ENCODE data around the gene CORO1C. TPM values are rescaled to one million over a fixed set of nuclear protein-coding genes. Genes with fewer than 3 reads are reported as not detected.

The CORO1C gene
- total RNA-seq, 4 donors from 2014 or later: 221 to 441 (median 315) TPM

DNA sequence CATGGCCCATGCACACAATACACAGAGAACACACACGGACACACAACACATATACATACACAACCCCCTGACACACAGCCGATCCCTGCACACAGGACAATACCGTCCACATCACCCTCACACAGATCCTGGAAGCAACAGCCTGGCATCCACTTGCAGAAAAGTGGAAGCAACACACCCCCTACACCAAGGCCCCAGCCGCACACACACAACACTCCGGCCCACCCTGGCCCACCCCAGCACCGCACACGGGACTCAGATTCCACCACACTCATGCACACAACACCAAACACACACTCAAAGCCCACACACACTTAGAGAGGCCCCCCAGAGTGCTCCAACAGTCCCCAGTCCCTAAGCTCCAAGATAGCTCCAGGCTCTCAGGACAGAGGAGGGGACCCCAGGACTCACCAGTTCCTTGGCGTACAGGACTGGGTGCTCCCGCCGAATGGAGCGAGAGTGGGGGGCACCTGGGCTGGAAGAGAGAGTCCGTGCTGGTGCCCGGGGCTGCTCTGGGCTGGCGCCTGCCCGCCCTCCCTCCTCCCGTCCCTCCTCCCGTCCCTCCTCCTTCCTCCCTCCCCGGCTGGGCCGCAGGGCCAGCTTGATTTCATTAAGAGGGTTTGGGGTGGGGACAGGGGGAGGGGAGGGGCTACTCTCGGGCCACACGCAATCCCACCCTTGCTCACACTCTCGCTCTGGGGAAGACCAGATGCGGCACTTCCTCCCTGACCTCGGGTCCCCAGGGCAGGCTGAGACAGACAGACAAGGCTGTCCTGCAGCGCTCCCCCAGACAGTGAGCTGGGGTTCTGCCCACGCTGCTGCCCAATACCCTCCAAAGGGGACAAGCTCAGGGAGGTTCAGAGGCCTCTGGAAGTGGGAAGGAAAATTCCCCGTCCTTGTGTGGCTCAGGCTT lies 133.5 kb downstream of the CORO1C start, which contains the start of gene TMEM119:
TMEM119 (minus strand) TSS at position 526 of the 913 bp plus-strand sequence. CDS start 5,701 bp downstream, outside the sequence.
- intact Hi-C loops (cut with DNase I): no loop called here
- H3K27ac ChIP-seq (replicated peaks in 1 of 4): no peak within 1 kb of the TSS
- peaks cover 0 to 9% (median 0%) of the 10 kb centered on the region in 4 donors for H3K27me3 ChIP-seq
- no peak for DNase-seq (ENCODE audit: extremely low spot score)
- no peaks in the 10 kb centered on the region for H3K36me3 ChIP-seq
- no peak for TF ChIP-seq POLR2A (IDR thresholded peaks at IDR 0.05; ENCODE audit: low read depth)
- no peak for TF ChIP-seq POLR2AphosphoS5 (IDR thresholded peaks at IDR 0.05)
- TF ChIP-seq, protein P1, sequence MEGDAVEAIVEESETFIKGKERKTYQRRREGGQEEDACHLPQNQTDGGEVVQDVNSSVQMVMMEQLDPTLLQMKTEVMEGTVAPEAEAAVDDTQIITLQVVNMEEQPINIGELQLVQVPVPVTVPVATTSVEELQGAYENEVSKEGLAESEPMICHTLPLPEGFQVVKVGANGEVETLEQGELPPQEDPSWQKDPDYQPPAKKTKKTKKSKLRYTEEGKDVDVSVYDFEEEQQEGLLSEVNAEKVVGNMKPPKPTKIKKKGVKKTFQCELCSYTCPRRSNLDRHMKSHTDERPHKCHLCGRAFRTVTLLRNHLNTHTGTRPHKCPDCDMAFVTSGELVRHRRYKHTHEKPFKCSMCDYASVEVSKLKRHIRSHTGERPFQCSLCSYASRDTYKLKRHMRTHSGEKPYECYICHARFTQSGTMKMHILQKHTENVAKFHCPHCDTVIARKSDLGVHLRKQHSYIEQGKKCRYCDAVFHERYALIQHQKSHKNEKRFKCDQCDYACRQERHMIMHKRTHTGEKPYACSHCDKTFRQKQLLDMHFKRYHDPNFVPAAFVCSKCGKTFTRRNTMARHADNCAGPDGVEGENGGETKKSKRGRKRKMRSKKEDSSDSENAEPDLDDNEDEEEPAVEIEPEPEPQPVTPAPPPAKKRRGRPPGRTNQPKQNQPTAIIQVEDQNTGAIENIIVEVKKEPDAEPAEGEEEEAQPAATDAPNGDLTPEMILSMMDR (IDR thresholded peaks at IDR 0.05): no peak
- TF ChIP-seq EP300 (IDR thresholded peaks at IDR 0.05): no peak
- peaks cover 0 to 11% (median 2%) of the 10 kb centered on the region in 4 donors for H3K4me1 ChIP-seq
- 31% methylated on average over 18 of the region's 27 CpGs for WGBS
- peak within 1 kb of the TSS; percentile 23 to 49 (median 36) for H3K4me3 ChIP-seq
- no peaks in the 10 kb centered on the region for H3K9me3 ChIP-seq

DNA sequence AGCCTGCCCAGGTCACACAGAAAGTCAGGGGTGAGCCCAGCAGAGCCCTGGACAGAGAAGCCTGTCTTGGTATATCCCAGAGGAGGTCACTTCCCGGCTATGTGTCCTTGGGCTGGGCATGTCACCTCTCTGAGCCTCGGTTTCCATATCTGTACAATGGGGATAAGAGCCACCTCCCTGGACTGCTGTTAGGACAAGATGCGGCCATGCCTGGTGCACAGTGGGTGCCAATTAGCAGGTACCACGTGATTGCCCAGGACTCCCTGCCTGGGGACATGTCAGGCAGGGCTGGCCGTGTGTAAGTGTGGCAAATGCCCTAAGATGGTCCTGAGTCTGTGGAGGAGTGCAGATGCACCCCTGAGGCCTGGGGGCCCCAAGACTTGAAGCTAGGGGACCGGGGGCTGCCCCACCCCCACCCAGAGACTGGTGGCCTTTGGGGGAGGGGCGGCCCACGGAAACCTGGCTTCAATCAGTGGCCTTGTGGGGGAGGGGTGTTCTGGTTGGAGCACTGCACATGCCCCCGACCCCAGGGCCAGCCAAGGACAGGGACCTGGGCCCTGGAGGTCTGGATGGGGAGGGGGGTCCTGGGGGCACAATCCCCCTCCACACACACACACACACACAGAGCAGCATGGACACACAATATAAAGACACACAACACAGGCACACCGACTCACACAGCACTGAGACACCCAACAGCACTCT lies 134.3 kb downstream of the CORO1C start:
- WGBS: 66% methylated on average over 6 of the region's 10 CpGs
- Histone ChIP-seq H3K27me3 (peaks cover 0 to 9% (median 0%) of the 10 kb centered on the region in 4 donors), H3K4me1 (peaks cover 0 to 11% (median 2%) of the 10 kb centered on the region in 4 donors), H3K4me3 (peak overlapping the region; percentile 23 to 49 (median 36)), H3K27ac (replicated peaks in 1 of 4) (no peak overlapping the region), H3K9me3 (no peaks in the 10 kb centered on the region), H3K36me3 (no peaks in the 10 kb centered on the region)
- DNase-seq (ENCODE audit: extremely low spot score): no peak
- TF ChIP-seq POLR2A (IDR thresholded peaks at IDR 0.05; ENCODE audit: low read depth) (no peak), EP300 (IDR thresholded peaks at IDR 0.05) (no peak), POLR2AphosphoS5 (IDR thresholded peaks at IDR 0.05) (no peak)
- TF ChIP-seq, protein P1 (IDR thresholded peaks at IDR 0.05): no peak
- intact Hi-C loops (cut with DNase I): no loop called here

DNA sequence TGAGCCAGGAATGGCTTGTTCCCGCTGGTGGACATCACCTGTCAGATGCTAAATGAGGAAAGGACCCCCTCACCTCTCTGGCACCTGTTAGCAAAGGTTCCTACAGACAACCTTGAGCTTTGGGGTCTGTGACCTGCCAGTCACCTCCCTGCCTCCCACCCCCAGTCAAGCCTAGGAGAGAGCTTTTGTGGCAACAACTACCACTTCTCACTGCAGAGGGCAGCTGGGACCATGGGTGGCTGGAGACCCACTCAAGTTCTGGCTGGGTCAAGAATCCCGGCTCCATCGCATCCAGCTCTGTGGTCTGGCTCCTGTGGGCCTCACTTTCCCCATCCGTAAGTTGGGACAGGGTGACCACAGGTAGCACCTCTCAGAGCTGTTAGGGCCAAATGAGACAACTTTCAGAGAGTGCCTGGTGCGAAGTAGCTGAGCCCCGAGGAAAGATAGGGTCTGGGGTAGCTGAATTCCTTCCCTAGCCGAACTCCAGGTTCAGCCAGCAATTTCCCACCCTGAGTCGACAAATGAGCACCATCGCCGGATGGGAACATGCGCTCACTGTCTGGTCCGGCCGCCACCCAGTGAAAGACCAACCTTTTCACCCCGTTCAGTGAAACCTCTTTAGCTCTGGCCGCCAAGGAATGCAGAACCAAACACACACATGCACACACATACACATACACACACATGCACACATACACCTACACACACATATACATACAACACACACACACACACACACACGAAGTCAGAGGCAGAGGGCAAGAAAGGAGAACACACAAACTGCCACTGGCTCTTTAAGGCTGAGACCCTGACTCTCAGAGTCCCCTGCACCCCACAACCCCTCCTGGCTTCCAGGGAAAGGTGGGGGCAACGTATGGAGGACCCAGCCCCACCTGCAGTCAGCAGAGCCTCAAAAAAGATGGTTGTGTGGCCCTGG lies 135.3 kb downstream of the CORO1C start:
- TF ChIP-seq POLR2A (IDR thresholded peaks at IDR 0.05; ENCODE audit: low read depth) (no peak), EP300 (IDR thresholded peaks at IDR 0.05) (no peak), POLR2AphosphoS5 (IDR thresholded peaks at IDR 0.05) (no peak)
- TF ChIP-seq, protein P1 (IDR thresholded peaks at IDR 0.05): no peak
- intact Hi-C loops (cut with DNase I): no loop called here
- 71% methylated on average over 17 of the region's 17 CpGs for WGBS
- Histone ChIP-seq H3K27ac (replicated peaks in 1 of 4) (peak overlapping the region in 1 of 4 donors; percentile 7), H3K4me3 (peak overlapping the region in 1 of 4 donors; percentile 9), H3K36me3 (no peaks in the 10 kb centered on the region), H3K27me3 (peaks cover 0 to 9% (median 0%) of the 10 kb centered on the region in 4 donors), H3K4me1 (peaks cover 0 to 11% (median 2%) of the 10 kb centered on the region in 4 donors), H3K9me3 (no peaks in the 10 kb centered on the region)
- DNase-seq (ENCODE audit: extremely low spot score): no peak

Small RNA genes within 50 kb of the gene (small RNA-seq; reads per million reads assigned to genes)
- gene AC087893.2: 0 reads per million in 3 donors
- gene RF00019: 0 reads per million in 3 donors
- 0 reads per million in 3 donors for gene RF00561
- gene RNU7-169P: 0 reads per million in 3 donors

Other genes with a start within 250 kb of the CORO1C start
- 1 to 10 TPM; 5.6 to 7.2 (median 6.5) TPM for gene FICD, start 216.2 kb downstream of the CORO1C start, total RNA-seq
- gene SART3, start 170.3 kb downstream of the CORO1C start, total RNA-seq: 10 to 100 TPM; 31.6 to 48.0 (median 40.1) TPM
- gene ISCU, start 168.9 kb downstream of the CORO1C start, total RNA-seq: 100 to 1,000 TPM; 207 to 257 (median 242) TPM
- 10 to 100 TPM in 1 of 4 donors, 1 to 10 TPM in 3; 3.6 to 12.2 (median 7.1) TPM for gene TMEM119, start 133.4 kb downstream of the CORO1C start, total RNA-seq
- 10 to 100 TPM in 2 of 4 donors, 1 to 10 TPM in 2; 7.2 to 15.7 (median 10.0) TPM for gene SELPLG, start 97.6 kb downstream of the CORO1C start, total RNA-seq
- 10 to 100 TPM; 14.1 to 40.9 (median 28.7) TPM for gene SSH1, start 126.1 kb upstream of the CORO1C start, total RNA-seq
- not detected for gene DAO, start 148.6 kb upstream of the CORO1C start, total RNA-seq